DND-41 (cell line): ENCODE measurements around the gene XYLT1.
"Not testable (repeated sequence)": the region's sequence is repeated elsewhere in the genome, so short reads cannot be mapped to it uniquely, and the experiment has no call there.

Source experiments
- CTCF ChIP-seq: IDR thresholded peaks from 2 replicates; pipeline ENCODE4 v1.5.1; 2012; ENCODE audit warnings: borderline replicate concordance, low read length, moderate library complexity, mild to moderate bottlenecking; ENCODE audit not compliant: poor library complexity, severe bottlenecking; ENCODE audit errors: extremely low read depth
- EZH2 ChIP-seq: IDR thresholded peaks from 3 replicates; pipeline ENCODE4 v1.6.1; 2012; ENCODE audit warnings: borderline replicate concordance, low read depth, mild to moderate bottlenecking, moderate library complexity, low read length, inconsistent platforms; ENCODE audit not compliant: severe bottlenecking

GRCh38 chr16:17410316-17410715 lies 60.4 kb downstream of the XYLT1 start:
- TF ChIP-seq CTCF, EZH2: not testable (repeated sequence)
